GM12872 (cell line): ENCODE data around the gene MXD1.

Experiments used
- CTCF ChIP-seq: IDR thresholded peaks from 3 replicates; pipeline ENCODE4 v1.5.1; 2011; ENCODE audit warnings: low read depth, mild to moderate bottlenecking, low read length, moderate library complexity; ENCODE audit not compliant: insufficient read depth

The MXD1 gene

DNA sequence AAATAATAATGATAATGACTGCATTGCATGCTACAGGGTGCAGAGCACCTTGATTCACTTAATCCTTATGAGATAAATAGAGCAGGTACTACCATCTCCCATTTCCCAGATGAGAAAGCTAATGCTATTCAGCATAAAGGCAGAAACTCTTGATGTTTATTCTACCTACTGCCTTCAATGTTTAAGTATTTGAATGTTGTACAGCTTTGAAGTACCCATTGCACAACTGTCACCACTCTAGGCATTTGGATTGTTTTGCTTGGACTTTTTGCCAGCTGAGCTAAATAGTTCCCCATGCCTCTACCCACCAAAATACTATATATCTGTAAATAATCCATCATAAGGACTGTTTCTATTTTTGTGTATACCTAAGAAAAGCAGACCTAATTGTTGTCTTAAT lies 7.7 kb upstream of the MXD1 start:
- TF ChIP-seq CTCF: no peak

DNA sequence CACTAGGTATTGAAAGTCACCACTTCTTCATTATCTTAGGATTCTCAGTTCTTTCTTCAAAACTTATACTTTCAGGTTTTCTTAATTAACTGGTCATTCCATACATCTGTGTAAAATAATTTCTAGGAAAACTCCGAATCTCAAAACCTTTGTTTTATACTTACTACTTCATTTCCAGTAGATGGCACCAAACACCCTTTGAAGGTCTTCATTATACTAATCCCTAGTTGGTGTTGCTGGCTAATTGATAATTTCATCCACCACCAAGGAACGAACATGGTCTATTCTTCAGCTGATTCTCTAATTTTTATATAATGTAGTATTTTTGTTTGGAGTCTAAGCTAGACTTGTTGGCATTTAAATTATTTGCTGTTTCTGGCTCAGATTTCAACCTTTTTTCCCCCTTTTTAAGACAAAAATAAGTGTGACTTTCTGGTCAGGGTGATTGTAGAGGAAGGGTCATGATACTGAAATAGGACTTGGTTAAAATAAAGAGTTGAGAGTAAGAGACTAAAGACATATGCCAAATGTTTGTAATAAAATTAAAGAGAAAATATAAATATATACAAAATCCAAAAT lies 2.8 kb upstream of the MXD1 start:
- peak; percentile 38; the same call in 1 of the 3 replicates for TF ChIP-seq CTCF

DNA sequence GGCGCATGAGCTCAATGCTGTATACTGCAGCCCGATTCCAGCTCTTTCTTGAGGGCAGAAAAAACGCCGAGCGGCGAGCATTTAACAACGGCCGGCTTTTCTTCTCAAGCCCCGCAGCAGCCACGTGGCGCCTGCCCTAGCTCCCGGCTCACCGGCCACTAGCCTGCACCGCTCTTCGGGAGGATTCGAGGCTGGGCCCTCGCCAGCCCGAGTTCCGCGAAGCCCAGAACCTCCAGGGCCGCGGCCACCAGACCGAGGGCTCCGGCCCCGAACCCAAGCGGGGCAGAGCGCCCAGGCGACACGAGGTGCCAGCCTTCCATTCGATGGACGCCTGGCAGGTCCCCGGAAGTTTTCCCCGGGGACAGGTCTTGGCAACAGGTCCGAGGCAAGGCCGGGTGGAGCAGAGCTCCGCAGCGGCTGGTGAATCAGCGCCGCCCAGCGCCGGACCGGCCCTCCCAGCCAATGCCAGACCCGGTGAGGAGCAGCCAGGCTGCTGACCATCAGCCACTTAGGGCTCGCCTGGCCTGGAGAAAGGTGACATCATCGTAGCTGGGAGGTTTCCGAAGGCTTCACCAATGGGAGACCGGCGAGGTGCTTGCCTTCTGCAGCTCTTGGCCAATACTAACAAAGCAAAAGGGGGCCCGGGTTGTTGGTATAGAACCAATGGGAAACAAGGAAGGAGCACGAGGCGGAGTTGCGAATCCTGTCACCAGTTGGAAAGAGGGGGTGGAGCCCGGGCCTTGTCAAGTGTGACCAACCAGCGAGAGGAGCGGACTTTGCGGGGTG lies 552 bp upstream of the MXD1 start:
- TF ChIP-seq CTCF: peak; percentile 31; the same call in 1 of the 3 replicates

DNA sequence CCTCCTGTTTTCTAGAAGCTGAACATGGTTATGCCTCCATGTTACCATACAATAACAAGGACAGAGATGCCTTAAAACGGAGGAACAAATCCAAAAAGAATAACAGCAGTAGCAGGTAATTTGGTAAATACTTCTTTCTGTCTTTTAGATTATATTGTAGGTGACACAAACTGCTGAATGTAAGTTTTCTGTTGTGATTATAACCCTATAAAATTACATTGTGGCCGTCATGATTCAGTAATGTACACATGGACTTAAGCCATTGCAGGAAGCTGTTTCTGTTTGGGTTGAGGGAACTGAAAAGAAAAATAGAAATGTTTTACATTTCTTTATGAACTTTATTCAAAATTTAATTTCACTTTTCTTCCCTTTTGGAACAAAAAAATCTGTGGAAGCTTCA lies 1.2 kb downstream of the MXD1 start:
- TF ChIP-seq CTCF: no peak

GRCh38 chr2:69917852-69918251 lies 2.9 kb downstream of the MXD1 start:
- TF ChIP-seq CTCF: no peak

- TF ChIP-seq CTCF: no peak
These were observed 3.5 kb downstream of the MXD1 start for GRCh38 chr2:69918401-69918800.

- no peak for TF ChIP-seq CTCF
These were observed 8.2 kb downstream of the MXD1 start for GRCh38 chr2:69923116-69923515.
